ENCODE data around the gene CYP3A4. TPM values are rescaled to one million over a fixed set of nuclear protein-coding genes. Genes with fewer than 3 reads are reported as not detected.
"Not testable (repeated sequence)": the region's sequence is repeated elsewhere in the genome, so short reads cannot be mapped to it uniquely, and the experiment has no call there.

Gene CYP3A4
- total RNA-seq, 2 experiments from 2014 or later = not detected

- peaks cover 11% of the 10 kb centered on the region for H3K27me3 Mint-ChIP-seq (ENCODE audit: low read depth)
- no peaks in the 10 kb centered on the region for H3K36me3 Mint-ChIP-seq (ENCODE audit: low read depth)
- no peak overlapping the region for H3K27ac Mint-ChIP-seq
- CTCF ChIA-PET = no interaction called here
- DNase-seq = no peak
- intact Hi-C loops (cut with micrococcal nuclease) = no loop called here
- H3K9me3 Mint-ChIP-seq = no peaks in the 10 kb centered on the region
- H3K4me1 Mint-ChIP-seq (ENCODE audit: low read depth) = no peaks in the 10 kb centered on the region
- H3K4me3 Mint-ChIP-seq = no peak overlapping the region
Measured at GRCh38 chr7:99808766-99809165, 24.8 kb upstream of the CYP3A4 start.

GRCh38 chr7:99806839-99807478 is 23.0 kb upstream of the CYP3A4 start:
- H3K4me1 Mint-ChIP-seq (ENCODE audit: low read depth) = no peaks in the 10 kb centered on the region
- H3K36me3 Mint-ChIP-seq (ENCODE audit: low read depth) = no peaks in the 10 kb centered on the region
- peaks cover 16% of the 10 kb centered on the region for H3K27me3 Mint-ChIP-seq (ENCODE audit: low read depth)
- H3K4me3 Mint-ChIP-seq = no peak overlapping the region
- intact Hi-C loops (cut with micrococcal nuclease) = no loop called here
- no peaks in the 10 kb centered on the region for H3K9me3 Mint-ChIP-seq
- no peak for DNase-seq
- CTCF ChIA-PET = no interaction called here
- H3K27ac Mint-ChIP-seq = no peak overlapping the region

DNA sequence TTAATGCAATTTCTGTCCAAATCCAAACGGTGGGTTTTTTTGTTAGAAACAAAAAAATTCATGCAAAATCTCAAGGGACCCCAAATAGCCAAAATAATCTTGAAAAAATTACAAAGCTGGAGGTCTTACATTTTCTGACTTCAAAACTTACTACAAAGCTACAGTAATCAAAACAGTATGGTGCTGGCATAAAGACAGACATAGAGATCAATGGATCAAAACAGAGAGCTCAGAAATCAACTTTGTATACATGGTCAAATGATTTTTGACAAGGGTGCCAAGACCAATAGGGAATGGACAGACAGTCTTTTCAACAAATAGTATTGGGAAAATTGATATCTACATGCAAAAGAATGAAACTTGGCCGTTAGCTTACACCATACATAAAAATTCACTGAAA is 21.7 kb upstream of the CYP3A4 start:
- CTCF ChIA-PET = interaction anchor here (1.1 kb wide), 1 partner anchor 282 kb away, joined by 4 read pairs; no protein-coding TSS in a partner anchor
- Mint-ChIP-seq H3K4me3 (no peak overlapping the region), H3K36me3 (ENCODE audit: low read depth) (no peaks in the 10 kb centered on the region), H3K9me3 (no peaks in the 10 kb centered on the region), H3K4me1 (ENCODE audit: low read depth) (no peaks in the 10 kb centered on the region), H3K27ac (no peak overlapping the region), H3K27me3 (ENCODE audit: low read depth) (peaks cover 20% of the 10 kb centered on the region)
- DNase-seq = no peak
- intact Hi-C loops (cut with micrococcal nuclease) = no loop called here

- H3K4me3 Mint-ChIP-seq; H3K4me1 Mint-ChIP-seq (ENCODE audit: low read depth); H3K9me3 Mint-ChIP-seq; H3K27ac Mint-ChIP-seq; CTCF ChIA-PET; DNase-seq; intact Hi-C loops (cut with micrococcal nuclease); H3K36me3 Mint-ChIP-seq (ENCODE audit: low read depth): not testable (repeated sequence)
- H3K27me3 Mint-ChIP-seq (ENCODE audit: low read depth) = peaks cover 19% of the 10 kb centered on the region
Measured at GRCh38 chr7:99803118-99803517, 19.1 kb upstream of the CYP3A4 start.

DNA sequence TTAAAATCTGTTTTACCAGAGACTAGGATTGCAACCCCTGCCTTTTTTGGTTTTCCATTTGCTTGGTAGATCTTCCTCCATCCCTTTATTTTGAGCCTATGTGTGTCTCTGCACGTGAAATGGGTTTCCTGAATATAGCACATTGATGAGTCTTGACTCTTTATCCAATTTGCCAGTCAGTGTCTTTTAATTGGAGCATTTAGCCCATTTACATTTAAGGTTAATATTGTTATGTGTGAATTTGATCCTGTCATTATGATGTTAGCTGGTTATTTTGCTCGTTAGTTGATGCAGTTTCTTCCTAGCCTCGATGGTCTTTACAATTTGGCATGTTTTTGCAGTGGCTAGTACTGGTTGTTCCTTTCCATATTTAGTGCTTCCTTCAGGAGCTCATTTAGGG is 17.4 kb upstream of the CYP3A4 start:
- intact Hi-C loops (cut with micrococcal nuclease); H3K36me3 Mint-ChIP-seq (ENCODE audit: low read depth); CTCF ChIA-PET; H3K27ac Mint-ChIP-seq; H3K4me1 Mint-ChIP-seq (ENCODE audit: low read depth); H3K4me3 Mint-ChIP-seq; H3K9me3 Mint-ChIP-seq; DNase-seq: not testable (repeated sequence)
- peaks cover 19% of the 10 kb centered on the region for H3K27me3 Mint-ChIP-seq (ENCODE audit: low read depth)

GRCh38 chr7:99798972-99799371 is 15.0 kb upstream of the CYP3A4 start:
- no peak for DNase-seq

DNA sequence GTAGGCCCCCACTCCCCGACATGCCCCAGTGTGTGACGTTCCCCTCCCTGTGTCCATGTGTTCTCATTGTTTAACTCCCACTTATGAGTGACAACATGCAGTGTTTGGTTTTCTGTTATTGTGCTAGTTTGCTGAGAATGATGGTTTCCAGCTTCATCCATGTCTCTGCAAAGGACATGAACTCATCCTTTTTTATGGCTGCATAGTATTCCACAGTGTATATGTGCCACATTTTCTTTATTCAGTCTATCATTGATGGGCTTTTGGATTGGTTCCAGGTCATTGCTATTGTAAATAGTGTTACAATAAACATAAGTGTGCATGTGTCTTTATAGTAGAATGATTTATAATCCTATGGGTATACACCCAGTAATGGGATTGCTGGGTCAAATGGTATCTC is 11.9 kb upstream of the CYP3A4 start:
- H3K27me3 Mint-ChIP-seq (ENCODE audit: low read depth) = peaks cover 13% of the 10 kb centered on the region
- H3K27ac Mint-ChIP-seq; H3K4me1 Mint-ChIP-seq (ENCODE audit: low read depth); intact Hi-C loops (cut with micrococcal nuclease); DNase-seq; H3K9me3 Mint-ChIP-seq; CTCF ChIA-PET; H3K36me3 Mint-ChIP-seq (ENCODE audit: low read depth); H3K4me3 Mint-ChIP-seq: not testable (repeated sequence)

More at GRCh38 chr7:99798972-99799371, 15.0 kb upstream of the CYP3A4 start:
- no peak overlapping the region for H3K4me3 Mint-ChIP-seq
- CTCF ChIA-PET = interaction anchor here (0.7 kb wide), 1 partner anchor 11 kb away, joined by 3 read pairs; no protein-coding TSS in a partner anchor
- H3K36me3 Mint-ChIP-seq (ENCODE audit: low read depth) = no peaks in the 10 kb centered on the region
- H3K9me3 Mint-ChIP-seq = no peaks in the 10 kb centered on the region
- intact Hi-C loops (cut with micrococcal nuclease) = no loop called here
- H3K27me3 Mint-ChIP-seq (ENCODE audit: low read depth) = peaks cover 18% of the 10 kb centered on the region
- no peaks in the 10 kb centered on the region for H3K4me1 Mint-ChIP-seq (ENCODE audit: low read depth)
- H3K27ac Mint-ChIP-seq = no peak overlapping the region

GRCh38 chr7:99794585-99795502 is 10.9 kb upstream of the CYP3A4 start:
- Mint-ChIP-seq H3K27me3 (ENCODE audit: low read depth) (peaks cover 8% of the 10 kb centered on the region), H3K27ac (no peak overlapping the region), H3K36me3 (ENCODE audit: low read depth) (no peaks in the 10 kb centered on the region), H3K4me1 (ENCODE audit: low read depth) (peaks cover 6% of the 10 kb centered on the region), H3K9me3 (no peaks in the 10 kb centered on the region), H3K4me3 (no peak overlapping the region)
- intact Hi-C loops (cut with micrococcal nuclease) = no loop called here
- CTCF ChIA-PET = no interaction called here
- no peak for DNase-seq

DNA sequence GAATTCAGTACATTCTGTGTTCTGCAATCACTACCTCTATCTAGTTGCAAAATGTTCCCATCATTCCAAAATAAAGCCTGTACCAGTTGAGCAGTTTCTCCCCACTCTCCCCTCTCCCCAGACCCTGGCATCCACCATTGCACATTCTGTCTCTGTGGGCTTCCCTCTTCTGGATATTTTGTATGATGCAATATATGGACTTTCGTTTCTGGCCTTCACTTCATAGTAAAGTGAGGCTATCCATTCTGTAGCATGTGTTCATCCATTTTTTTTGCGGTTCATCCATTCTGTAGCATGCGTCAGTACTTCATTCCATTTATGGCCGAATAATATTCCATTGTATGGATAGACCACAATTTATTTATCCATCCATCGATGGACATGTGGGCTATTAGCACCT is 9.5 kb upstream of the CYP3A4 start:
- no peak overlapping the region for H3K4me3 Mint-ChIP-seq
- CTCF ChIA-PET = no interaction called here
- peaks cover 8% of the 10 kb centered on the region for H3K27me3 Mint-ChIP-seq (ENCODE audit: low read depth)
- H3K4me1 Mint-ChIP-seq (ENCODE audit: low read depth) = peaks cover 19% of the 10 kb centered on the region
- intact Hi-C loops (cut with micrococcal nuclease) = no loop called here
- DNase-seq = no peak
- no peak overlapping the region for H3K27ac Mint-ChIP-seq
- H3K36me3 Mint-ChIP-seq (ENCODE audit: low read depth) = no peaks in the 10 kb centered on the region
- H3K9me3 Mint-ChIP-seq = no peaks in the 10 kb centered on the region

DNA sequence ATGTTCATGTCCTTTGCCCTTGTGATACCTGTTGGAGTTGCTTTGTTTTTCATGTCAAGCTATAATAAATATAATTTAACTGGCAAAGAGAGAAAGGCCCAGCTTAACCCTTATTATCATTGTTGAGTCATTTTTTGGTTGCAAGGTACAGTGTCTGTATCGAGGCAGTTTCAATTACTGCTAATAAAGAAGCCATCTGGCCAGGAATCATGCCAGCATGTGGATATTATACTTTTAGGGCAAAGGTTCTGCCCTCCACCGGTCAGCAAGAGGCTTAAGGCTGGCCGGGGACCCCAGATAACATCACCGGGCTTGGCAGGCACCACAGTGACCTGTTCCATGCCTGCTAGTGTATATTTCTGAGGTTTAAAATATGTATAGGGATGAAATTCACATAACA is 9.0 kb upstream of the CYP3A4 start:
- no peaks in the 10 kb centered on the region for H3K9me3 Mint-ChIP-seq
- no peak for DNase-seq
- intact Hi-C loops (cut with micrococcal nuclease) = no loop called here
- no peak overlapping the region for H3K27ac Mint-ChIP-seq
- H3K27me3 Mint-ChIP-seq (ENCODE audit: low read depth) = peaks cover 8% of the 10 kb centered on the region
- CTCF ChIA-PET = no interaction called here
- H3K4me3 Mint-ChIP-seq = no peak overlapping the region
- H3K4me1 Mint-ChIP-seq (ENCODE audit: low read depth) = peaks cover 24% of the 10 kb centered on the region
- H3K36me3 Mint-ChIP-seq (ENCODE audit: low read depth) = no peaks in the 10 kb centered on the region

DNA sequence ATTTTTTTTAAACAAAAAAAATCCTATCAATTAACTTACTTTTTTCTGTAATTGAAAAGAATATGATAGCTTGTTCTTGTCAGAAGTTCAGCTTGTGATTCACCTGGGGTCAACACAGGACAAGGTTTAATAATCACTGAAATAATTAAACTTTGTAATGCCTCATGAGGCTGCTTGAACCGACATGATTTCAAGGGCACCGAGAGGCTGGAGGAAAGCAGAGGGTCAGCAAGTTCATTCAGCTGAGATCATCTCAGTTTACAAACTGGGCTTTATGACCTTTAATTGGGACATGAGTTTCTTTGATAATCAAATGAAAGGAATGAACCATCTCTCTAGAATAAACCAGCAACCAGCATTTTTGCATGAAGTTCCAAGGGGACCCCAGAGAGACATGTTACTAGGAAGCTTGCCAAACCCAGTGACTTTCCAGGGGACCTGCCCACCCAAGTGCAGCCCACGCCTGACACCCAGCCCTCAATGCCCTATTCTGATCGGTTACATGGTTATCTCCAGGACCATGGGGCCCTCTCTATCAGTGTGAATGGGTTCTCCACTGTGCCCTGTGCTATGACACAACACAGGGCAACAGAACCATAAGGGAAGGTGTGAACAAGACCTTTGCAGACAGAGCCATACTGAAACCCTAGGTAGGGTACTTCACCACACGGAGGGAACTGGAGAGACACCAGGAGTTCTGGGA is 7.8 kb upstream of the CYP3A4 start:
- intact Hi-C loops (cut with micrococcal nuclease) = no loop called here
- Mint-ChIP-seq H3K4me1 (ENCODE audit: low read depth) (peaks cover 34% of the 10 kb centered on the region), H3K9me3 (no peaks in the 10 kb centered on the region), H3K4me3 (no peak overlapping the region), H3K27ac (no peak overlapping the region), H3K36me3 (ENCODE audit: low read depth) (no peaks in the 10 kb centered on the region), H3K27me3 (ENCODE audit: low read depth) (peaks cover 8% of the 10 kb centered on the region)
- CTCF ChIA-PET = no interaction called here
- DNase-seq = no peak

GRCh38 chr7:99791021-99791420 is 7.0 kb upstream of the CYP3A4 start:
- H3K9me3 Mint-ChIP-seq = no peaks in the 10 kb centered on the region
- DNase-seq = no peak
- intact Hi-C loops (cut with micrococcal nuclease) = no loop called here

More at GRCh38 chr7:99791021-99791420, 7.0 kb upstream of the CYP3A4 start:
- CTCF ChIA-PET = no interaction called here
- no peaks in the 10 kb centered on the region for H3K36me3 Mint-ChIP-seq (ENCODE audit: low read depth)
- H3K4me1 Mint-ChIP-seq (ENCODE audit: low read depth) = peaks cover 37% of the 10 kb centered on the region
- peaks cover 8% of the 10 kb centered on the region for H3K27me3 Mint-ChIP-seq (ENCODE audit: low read depth)
- no peak overlapping the region for H3K4me3 Mint-ChIP-seq
- H3K27ac Mint-ChIP-seq = no peak overlapping the region
